IMR-90 (cell line): ENCODE measurements around the gene ANKRD40CL. TPM values are rescaled to one million over a fixed set of nuclear protein-coding genes. Genes with fewer than 3 reads are reported as not detected.

Source experiments
- ATAC-seq: fragments of 200-7000 bp; cut with Tn5 transposase; 2 replicates; pipeline ENCODE4 v1.9.1; 2020; ENCODE audit warnings: low read depth, mild to moderate bottlenecking, moderate library complexity
- BruUV-seq: library from RNA; stranded (reverse); fragments of 400-500 nt; replicated peaks from 2 replicates; lab custom pipeline; 2021; lab: Mats Ljungman, UMichigan
- CTCF ChIA-PET: fragments of 300-600 bp; formaldehyde crosslinking; extraction: SDS; loops from one replicate; lab custom pipeline; 2021; ENCODE audit warnings: antibody characterized with exemption; lab: Yijun Ruan, JAX
- POLR2A ChIA-PET: fragments of 300-600 bp; sonication (Branson Sonifier 250); formaldehyde crosslinking; loops from one replicate; lab custom pipeline; 2022; ENCODE audit warnings: antibody characterized with exemption; ENCODE audit not compliant: unreplicated experiment; lab: Charles Lee
- DNase-seq: peaks from one replicate; pipeline ENCODE4 v3.0.0; 2013
- H2AFZ ChIP-seq: replicated peaks from 2 replicates; pipeline ENCODE3; 2013; ENCODE audit warnings: low read length, mild to moderate bottlenecking; ENCODE audit not compliant: poor library complexity
- H2AK5ac ChIP-seq: 2 replicates; pipeline ENCODE4 v1.6.1; 2013; ENCODE audit warnings: low read depth, low read length, inconsistent platforms
- H2AK9ac ChIP-seq: replicated peaks from 2 replicates; pipeline ENCODE3; 2013; ENCODE audit warnings: mild to moderate bottlenecking, low read depth, low read length, moderate library complexity; ENCODE audit not compliant: poor library complexity
- H2BK120ac ChIP-seq: 2 replicates; pipeline ENCODE4 v1.6.1; 2013; ENCODE audit warnings: low read depth, low read length, inconsistent platforms
- H2BK15ac ChIP-seq: 3 replicates; pipeline ENCODE4 v1.6.1; 2013; ENCODE audit warnings: low read depth, low read length, inconsistent platforms
- H2BK20ac ChIP-seq: 2 replicates; pipeline ENCODE4 v1.6.1; 2013; ENCODE audit warnings: low read depth, mild to moderate bottlenecking, inconsistent platforms, low read length, moderate library complexity
- H2BK5ac ChIP-seq: 2 replicates; pipeline ENCODE4 v1.6.1; 2013; ENCODE audit warnings: mild to moderate bottlenecking, low read depth, low read length, inconsistent platforms; ENCODE audit not compliant: poor library complexity, severe bottlenecking
- H3K14ac ChIP-seq: replicated peaks from 2 replicates; pipeline ENCODE4 v1.6.1; 2013; ENCODE audit warnings: low read depth, low read length, inconsistent platforms
- H3K18ac ChIP-seq: 2 replicates; pipeline ENCODE4 v1.6.1; 2013; ENCODE audit warnings: low read depth, low read length, control low read depth
- H3K23ac ChIP-seq: 2 replicates; pipeline ENCODE4 v1.6.1; 2013; ENCODE audit warnings: low read depth, low read length, inconsistent platforms
- H3K27ac ChIP-seq: 2 replicates; pipeline ENCODE4 v1.5.1; 2013; ENCODE audit warnings: mild to moderate bottlenecking, control low read depth, low read length; ENCODE audit not compliant: insufficient read depth
- H3K27me3 ChIP-seq: 2 replicates; pipeline ENCODE4 v1.6.1; 2013; ENCODE audit warnings: low read length; ENCODE audit not compliant: control insufficient read depth, insufficient read depth
- H3K36me3 ChIP-seq: 2 replicates; pipeline ENCODE4 v1.6.1; 2013; ENCODE audit warnings: low read length, mixed read lengths; ENCODE audit not compliant: control insufficient read depth, insufficient read depth
- H3K4ac ChIP-seq: 2 replicates; pipeline ENCODE4 v1.6.1; 2013; ENCODE audit warnings: low read depth, low read length, inconsistent platforms
- H3K4me1 ChIP-seq: 2 replicates; pipeline ENCODE4 v1.6.1; 2013; ENCODE audit warnings: low read length, mixed read lengths; ENCODE audit not compliant: control insufficient read depth, insufficient read depth
- H3K4me2 ChIP-seq: 2 replicates; pipeline ENCODE4 v1.6.1; 2013; ENCODE audit warnings: low read depth, mild to moderate bottlenecking, control low read depth, low read length, moderate library complexity
- H3K4me3 ChIP-seq: 2 replicates; pipeline ENCODE4 v1.5.1; 2013; ENCODE audit warnings: low read depth, mild to moderate bottlenecking, control low read depth, low read length, moderate library complexity; ENCODE audit not compliant: insufficient read depth
- H3K56ac ChIP-seq: 2 replicates; pipeline ENCODE4 v1.6.1; 2013; ENCODE audit warnings: low read length, inconsistent platforms; ENCODE audit not compliant: insufficient read depth; ENCODE audit errors: extremely low read depth
- H3K79me1 ChIP-seq, 2 experiments: 2 replicates each; pipeline ENCODE4 v1.6.1; 2013; ENCODE audit warnings: low read length in 2 of 2, inconsistent platforms in 1 of 2, low read depth in 1 of 2
- H3K9ac ChIP-seq: 2 replicates; pipeline ENCODE4 v1.6.1; 2013; ENCODE audit warnings: low read depth, low read length, control low read depth
- H3K9me1 ChIP-seq: 2 replicates; pipeline ENCODE4 v1.6.1; 2013; ENCODE audit warnings: low read length, inconsistent platforms; ENCODE audit not compliant: insufficient read depth
- H3K9me3 ChIP-seq: 2 replicates; pipeline ENCODE4 v1.6.1; 2013; ENCODE audit warnings: low read length; ENCODE audit not compliant: control insufficient read depth, insufficient read depth
- H4K20me1 ChIP-seq: 2 replicates; pipeline ENCODE4 v1.6.1; 2013; ENCODE audit warnings: low read length, inconsistent platforms; ENCODE audit not compliant: insufficient read depth
- H4K5ac ChIP-seq: 2 replicates; pipeline ENCODE4 v1.6.1; 2013; ENCODE audit warnings: mild to moderate bottlenecking, low read depth, low read length, control low read depth
- H4K8ac ChIP-seq, 2 experiments: 2 replicates each; pipeline ENCODE4 v1.6.1; 2013; ENCODE audit warnings: low read depth in 2 of 2, low read length in 2 of 2, control low read depth in 1 of 2, inconsistent platforms in 1 of 2
- H4K91ac ChIP-seq: 2 replicates; pipeline ENCODE4 v1.6.1; 2013; ENCODE audit warnings: low read depth, low read length, inconsistent platforms; ENCODE audit not compliant: insufficient read depth
- BHLHE40 ChIP-seq: fragments of 150-350 bp; IDR thresholded peaks from 2 replicates; pipeline ENCODE4 v1.6.1; 2016; ENCODE audit warnings: mild to moderate bottlenecking, low read depth, low read length
- CEBPB ChIP-seq: IDR thresholded peaks from 2 replicates; pipeline ENCODE4 v1.6.1; 2012; ENCODE audit warnings: low read depth, low read length, improper control_type of control experiment
- CHD1 ChIP-seq: IDR thresholded peaks from 2 replicates; pipeline ENCODE4 v1.6.1; 2012; ENCODE audit warnings: low read depth, low read length, improper control_type of control experiment
- CTCF ChIP-seq: conservative IDR thresholded peaks from 2 replicates; pipeline ENCODE4 v1.5.1; 2012; ENCODE audit warnings: mild to moderate bottlenecking, low read depth, low read length, improper control_type of control experiment
- ELK1 ChIP-seq: fragments of 150-350 bp; IDR thresholded peaks from 2 replicates; pipeline ENCODE4 v1.6.1; 2016; ENCODE audit warnings: low read depth, mild to moderate bottlenecking, low read length, moderate library complexity, borderline replicate concordance
- FOS ChIP-seq: fragments of 150-350 bp; IDR thresholded peaks from 2 replicates; pipeline ENCODE4 v1.6.1; 2016; ENCODE audit warnings: low read depth, low read length
- MAFK ChIP-seq: IDR thresholded peaks from 2 replicates; pipeline ENCODE4 v1.6.1; 2012; ENCODE audit warnings: low read depth, low read length, improper control_type of control experiment
- MAZ ChIP-seq: IDR thresholded peaks from 2 replicates; pipeline ENCODE4 v1.6.1; 2012; ENCODE audit warnings: low read depth, mild to moderate bottlenecking, low read length, improper control_type of control experiment, moderate library complexity, borderline replicate concordance
- MXI1 ChIP-seq: IDR thresholded peaks from 2 replicates; pipeline ENCODE4 v1.6.1; 2012; ENCODE audit warnings: low read depth, mild to moderate bottlenecking, low read length, moderate library complexity, borderline replicate concordance
- NFE2L2 ChIP-seq: fragments of 150-350 bp; IDR thresholded peaks from 2 replicates; pipeline ENCODE4 v1.6.1; 2016; ENCODE audit warnings: low read depth, mild to moderate bottlenecking, low read length
- RAD21 ChIP-seq: IDR thresholded peaks from 2 replicates; pipeline ENCODE4 v1.6.1; 2012; ENCODE audit warnings: low read length, improper control_type of control experiment
- RCOR1 ChIP-seq: IDR thresholded peaks from 2 replicates; pipeline ENCODE4 v1.6.1; 2012; ENCODE audit warnings: mild to moderate bottlenecking, low read length, improper control_type of control experiment; ENCODE audit not compliant: insufficient replicate concordance
- RFX5 ChIP-seq: IDR thresholded peaks from 2 replicates; pipeline ENCODE4 v1.8.0; 2012; ENCODE audit warnings: low read depth, mild to moderate bottlenecking, low read length, moderate library complexity
- SMC3 ChIP-seq: fragments of 150-350 bp; IDR thresholded peaks from 2 replicates; pipeline ENCODE4 v1.6.1; 2016; ENCODE audit warnings: low read depth, mild to moderate bottlenecking, antibody characterized with exemption, low read length, moderate library complexity
- USF2 ChIP-seq: fragments of 150-350 bp; IDR thresholded peaks from 2 replicates; pipeline ENCODE4 v1.6.1; 2017; ENCODE audit warnings: mild to moderate bottlenecking, antibody characterized with exemption, low read length, low read depth
- WGBS, 2 experiments: methylation state at CpG; one replicate each; pipeline versions ENCODE4 v1.1.5 to v1.1.7; 2013; ENCODE audit warnings: missing lambda C conversion rate in 2 of 2; ENCODE audit not compliant: insufficient read length in 1 of 2; ENCODE audit errors: extremely low coverage in 2 of 2; 5-methylcytosine and 5-hydroxymethylcytosine counted together
- dilution Hi-C: fragments of 300-500 bp; cut with HindIII; formaldehyde crosslinking; loops from one replicate; pipeline ENCODE4 v1.14.3; 2018; ENCODE audit warnings: low sequenced_read_pairs; ENCODE audit not compliant: unreplicated experiment
- in situ Hi-C: fragments of 300-500 bp; cut with MboI; formaldehyde crosslinking; loops from 3 replicates; pipeline ENCODE4 v1.14.3; 2019; ENCODE audit warnings: low sequenced_read_pairs, inconsistent platforms, mixed read lengths
- intact Hi-C: fragments of 100-400 bp; cut with micrococcal nuclease; formaldehyde crosslinking; loops from 2 replicates; pipeline ENCODE4 v1.10.0; 2022
- polyA plus RNA-seq, 3 experiments: library from polyadenylated mRNA; depleted of rRNA; stranded (reverse); fragments of >200 nt; gene quantifications; 2 replicates each; pipeline ENCODE4 v1.2.3, GENCODE V29; 2012; ENCODE audit warnings: low replicate concordance in 1 of 3
- total RNA-seq: library from RNA; depleted of rRNA; stranded (reverse); fragments of >200 nt; gene quantifications from 2 replicates; pipeline ENCODE4 v1.2.3, GENCODE V29; 2012

Gene ANKRD40CL
- total and polyA plus RNA-seq, 2 of the 4 experiments (the other 2 are of a cell fraction): not detected

- H4K8ac ChIP-seq: no peak overlapping the region
- BruUV-seq: no TSS peak
- DNase-seq (no peak), ATAC-seq (no peak)
- TF ChIP-seq NFE2L2 (no peak), USF2 (no peak), MAZ (no peak), SMC3 (no peak), MXI1 (no peak), BHLHE40 (no peak), CEBPB (no peak), MAFK (no peak), RFX5 (no peak), ELK1 (no peak), RCOR1 (no peak), CHD1 (no peak), CTCF (no peak), RAD21 (no peak), FOS (no peak)
- dilution Hi-C loops (no loop called here), intact Hi-C loops (no loop called here), in situ Hi-C loops (no loop called here)
- no peak overlapping the region for H4K5ac ChIP-seq
- no peak overlapping the region for H3K56ac ChIP-seq
- H3K9me3 ChIP-seq: no peaks in the 10 kb centered on the region
- H3K36me3 ChIP-seq: no peaks in the 10 kb centered on the region
- 95% methylated on average over 3 of the region's 7 CpGs; no CpG with 5 or more reads in 1 of the 2 experiments for WGBS, 2 experiments
- H4K20me1 ChIP-seq: no peaks in the 10 kb centered on the region
- no peak overlapping the region for H2AK9ac ChIP-seq
- no peak overlapping the region for H2AK5ac ChIP-seq
- peaks cover 2% of the 10 kb centered on the region for H3K27me3 ChIP-seq
- H2BK15ac ChIP-seq: no peak overlapping the region
- ChIA-PET POLR2A (no interaction called here), CTCF (no interaction called here)
- H3K14ac ChIP-seq: no peak overlapping the region
- H3K9ac ChIP-seq: no peak overlapping the region
- H4K91ac ChIP-seq: no peak overlapping the region
- H3K4me1 ChIP-seq: peaks cover 4% of the 10 kb centered on the region
- no peak overlapping the region for H2BK120ac ChIP-seq
- no peak overlapping the region for H2BK5ac ChIP-seq
- H3K4me2 ChIP-seq: no peak overlapping the region
- no peak overlapping the region for H3K4me3 ChIP-seq
- H2AFZ ChIP-seq: no peak overlapping the region
- H2BK20ac ChIP-seq: no peak overlapping the region
- no peak overlapping the region for H3K4ac ChIP-seq
- H3K79me1 ChIP-seq: no peaks in the 10 kb centered on the region
- H3K18ac ChIP-seq: no peak overlapping the region
- no peak overlapping the region for H3K27ac ChIP-seq
- H3K9me1 ChIP-seq: no peaks in the 10 kb centered on the region
- H3K23ac ChIP-seq: no peak overlapping the region
Observed at GRCh38 chr17:50792132-50792531, 24.8 kb upstream of the ANKRD40CL start.
